ENCODE results near the gene CDC42BPG. TPM values are rescaled to one million over a fixed set of nuclear protein-coding genes. Genes with fewer than 3 reads are reported as not detected.

CDC42BPG gene
- total RNA-seq, 1 donor from 2014 or later: 0.34 TPM

GRCh38 chr11:64864473-64865285, 20.2 kb upstream of the CDC42BPG start:
- peak; percentile 44 for DNase-seq

GRCh38 chr11:64864135-64864472, 19.7 kb upstream of the CDC42BPG start:
- DNase-seq: no peak

GRCh38 chr11:64863391-64864060, 19.1 kb upstream of the CDC42BPG start:
- DNase-seq: no peak

- DNase-seq: no peak
Observed at GRCh38 chr11:64862987-64863390, 18.5 kb upstream of the CDC42BPG start.

- DNase-seq: no peak
Observed at GRCh38 chr11:64861227-64861975, 16.9 kb upstream of the CDC42BPG start.

- DNase-seq: no peak
Observed at GRCh38 chr11:64859542-64860414, 15.3 kb upstream of the CDC42BPG start.

- DNase-seq: no peak
Observed at GRCh38 chr11:64858467-64859263, 14.2 kb upstream of the CDC42BPG start.

- no peak for DNase-seq
Observed at GRCh38 chr11:64857485-64857884, 13.0 kb upstream of the CDC42BPG start.

- DNase-seq: peak; percentile 89
Observed at GRCh38 chr11:64856382-64857227, 12.2 kb upstream of the CDC42BPG start.

GRCh38 chr11:64855596-64856304, 11.3 kb upstream of the CDC42BPG start:
- DNase-seq: no peak

- peak; percentile 94 for DNase-seq
Observed at GRCh38 chr11:64854534-64855502, 10.4 kb upstream of the CDC42BPG start.

GRCh38 chr11:64854157-64854533, 9.7 kb upstream of the CDC42BPG start:
- DNase-seq: no peak

GRCh38 chr11:64853709-64854108, 9.3 kb upstream of the CDC42BPG start:
- no peak for DNase-seq

- no peak for DNase-seq
Observed at GRCh38 chr11:64852804-64853509, 8.5 kb upstream of the CDC42BPG start.

- DNase-seq: no peak
Observed at GRCh38 chr11:64851831-64852351, 7.4 kb upstream of the CDC42BPG start.

GRCh38 chr11:64850979-64851567, 6.6 kb upstream of the CDC42BPG start:
- no peak for DNase-seq

- DNase-seq: no peak
Observed at GRCh38 chr11:64849598-64850356, 5.3 kb upstream of the CDC42BPG start.

Data from dermis blood vessel endothelial cell (primary cell).